ENCODE results near the gene ZBTB16. TPM values are rescaled to one million over a fixed set of nuclear protein-coding genes. Genes with fewer than 3 reads are reported as not detected.

The ZBTB16 gene
- total RNA-seq, 1 experiment from 2014 or later: 0.44 TPM

DNA sequence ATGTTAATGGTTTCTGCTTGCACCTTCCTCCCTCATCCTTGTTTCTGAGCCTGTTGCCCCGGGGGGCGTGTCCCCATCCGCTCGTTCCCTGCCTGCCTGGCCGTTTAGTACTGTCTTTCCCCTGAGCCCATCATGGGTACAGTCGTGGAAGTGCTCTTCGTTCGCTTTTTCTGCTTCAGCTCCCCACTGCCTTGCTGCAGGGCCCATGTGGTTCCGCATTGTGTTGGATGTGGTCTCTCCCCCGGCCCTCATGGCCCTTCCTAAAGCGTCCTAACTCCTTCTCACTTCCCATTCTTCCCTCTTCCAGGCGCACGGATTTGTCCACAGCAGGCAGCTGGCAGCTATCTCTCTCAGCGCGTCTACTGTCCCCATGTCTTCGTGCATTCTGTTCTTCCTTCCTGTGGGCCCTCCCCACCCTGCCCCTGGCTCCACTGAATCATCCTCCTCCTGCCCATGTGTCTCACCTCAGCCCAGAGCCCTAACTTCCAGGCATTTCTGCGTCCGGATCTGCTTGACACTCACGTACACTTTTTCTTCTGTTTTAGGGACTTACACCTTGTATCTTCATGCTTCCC is 98.1 kb downstream of the ZBTB16 start:
- TF ChIP-seq, protein P1, sequence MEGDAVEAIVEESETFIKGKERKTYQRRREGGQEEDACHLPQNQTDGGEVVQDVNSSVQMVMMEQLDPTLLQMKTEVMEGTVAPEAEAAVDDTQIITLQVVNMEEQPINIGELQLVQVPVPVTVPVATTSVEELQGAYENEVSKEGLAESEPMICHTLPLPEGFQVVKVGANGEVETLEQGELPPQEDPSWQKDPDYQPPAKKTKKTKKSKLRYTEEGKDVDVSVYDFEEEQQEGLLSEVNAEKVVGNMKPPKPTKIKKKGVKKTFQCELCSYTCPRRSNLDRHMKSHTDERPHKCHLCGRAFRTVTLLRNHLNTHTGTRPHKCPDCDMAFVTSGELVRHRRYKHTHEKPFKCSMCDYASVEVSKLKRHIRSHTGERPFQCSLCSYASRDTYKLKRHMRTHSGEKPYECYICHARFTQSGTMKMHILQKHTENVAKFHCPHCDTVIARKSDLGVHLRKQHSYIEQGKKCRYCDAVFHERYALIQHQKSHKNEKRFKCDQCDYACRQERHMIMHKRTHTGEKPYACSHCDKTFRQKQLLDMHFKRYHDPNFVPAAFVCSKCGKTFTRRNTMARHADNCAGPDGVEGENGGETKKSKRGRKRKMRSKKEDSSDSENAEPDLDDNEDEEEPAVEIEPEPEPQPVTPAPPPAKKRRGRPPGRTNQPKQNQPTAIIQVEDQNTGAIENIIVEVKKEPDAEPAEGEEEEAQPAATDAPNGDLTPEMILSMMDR (conservative IDR thresholded peaks at IDR 0.05): no peak
- TF ChIP-seq EZH2 (IDR thresholded peaks at IDR 0.05; ENCODE audit: low read depth): no peak
- Histone ChIP-seq H3F3A (ENCODE audit: insufficient read depth, low read depth) (no peaks in the 10 kb centered on the region), H4K20me1 (ENCODE audit: insufficient read depth) (peaks cover 11% of the 10 kb centered on the region), H3K4me2 (no peak overlapping the region), H3K4me3 (no peak overlapping the region), H3K27ac (no peak overlapping the region), H3K4me1 (replicated peaks; ENCODE audit: insufficient read depth) (0 out of 2 replicates have a peak, but pooled peaks cover 11% of the 10 kb centered on the region), H3K79me2 (ENCODE audit: low read depth) (no peaks in the 10 kb centered on the region), H3K36me3 (ENCODE audit: low read depth) (no peaks in the 10 kb centered on the region), H2AFZ (no peak overlapping the region), H3K9me2 (ENCODE audit: insufficient read depth) (no peaks in the 10 kb centered on the region), H3K27me3 (ENCODE audit: insufficient read depth, low read depth) (peaks cover 89% of the 10 kb centered on the region), H3K9me3 (ENCODE audit: insufficient read depth, low read depth) (no peaks in the 10 kb centered on the region)
- CTCF ChIA-PET: no interaction called here
- DNase-seq: no peak
- intact Hi-C loops (cut with micrococcal nuclease; ENCODE audit: unreplicated experiment): no loop called here
- POLR2A ChIA-PET (ENCODE audit: unreplicated experiment): no interaction called here
- no TSS peak for BruUV-seq (replicated peaks)

DNA sequence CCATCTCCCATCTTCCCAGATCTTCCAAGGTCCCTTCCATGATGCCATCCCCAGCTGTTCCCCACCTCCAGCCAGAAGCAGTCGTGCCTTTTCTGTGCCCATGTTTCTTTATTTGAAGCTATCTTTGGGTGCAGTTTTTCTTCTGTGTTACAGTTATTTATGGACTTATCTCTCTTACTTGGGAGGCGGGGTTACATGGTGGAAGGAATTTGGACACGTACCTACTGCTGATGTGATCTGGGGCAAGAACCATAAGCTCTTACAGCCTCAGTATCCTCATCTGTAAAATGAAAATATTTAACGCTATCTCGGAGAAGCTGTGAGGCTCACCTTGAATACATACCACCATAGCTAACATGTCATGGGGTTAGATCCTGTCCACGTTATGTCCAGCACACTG is 98.9 kb downstream of the ZBTB16 start:
- CTCF ChIA-PET: no interaction called here
- H3K27ac ChIP-seq: no peak overlapping the region

DNA sequence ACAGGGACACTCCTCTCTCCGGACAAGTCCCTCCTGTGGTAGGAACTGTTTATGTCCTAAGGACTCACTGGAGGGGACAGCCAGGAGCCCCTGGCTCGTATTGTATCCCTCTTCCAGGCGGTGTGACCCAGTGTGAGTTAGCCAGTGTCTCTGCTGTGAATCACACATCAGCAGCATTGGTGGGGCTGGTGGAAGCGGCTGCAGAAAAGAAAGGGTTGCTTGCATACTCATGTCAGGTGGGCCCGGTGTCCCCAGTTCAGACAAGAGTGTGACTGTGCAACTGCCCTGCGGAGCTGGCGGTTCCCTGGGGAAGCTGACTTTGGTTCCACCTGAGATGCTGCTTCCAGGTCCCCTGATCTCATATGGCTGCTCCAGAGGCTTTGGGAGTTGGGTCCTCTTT is 99.4 kb downstream of the ZBTB16 start:
- Histone ChIP-seq H3K27me3 (ENCODE audit: insufficient read depth, low read depth) (peaks cover 90% of the 10 kb centered on the region), H3K4me3 (no peak overlapping the region), H3K27ac (no peak overlapping the region), H3K4me2 (no peak overlapping the region), H3K9me3 (ENCODE audit: insufficient read depth, low read depth) (no peaks in the 10 kb centered on the region), H2AFZ (no peak overlapping the region), H3K4me1 (replicated peaks; ENCODE audit: insufficient read depth) (0 out of 2 replicates have a peak, but pooled peaks cover 15% of the 10 kb centered on the region), H3K9me2 (ENCODE audit: insufficient read depth) (no peaks in the 10 kb centered on the region), H3F3A (ENCODE audit: insufficient read depth, low read depth) (no peaks in the 10 kb centered on the region), H3K36me3 (ENCODE audit: low read depth) (no peaks in the 10 kb centered on the region), H3K79me2 (ENCODE audit: low read depth) (no peaks in the 10 kb centered on the region), H4K20me1 (ENCODE audit: insufficient read depth) (peaks cover 11% of the 10 kb centered on the region)
- intact Hi-C loops (cut with micrococcal nuclease; ENCODE audit: unreplicated experiment): no loop called here
- DNase-seq: no peak
- TF ChIP-seq, protein P1 (conservative IDR thresholded peaks at IDR 0.05): no peak
- TF ChIP-seq EZH2 (IDR thresholded peaks at IDR 0.05; ENCODE audit: low read depth): no peak
- no TSS peak for BruUV-seq (replicated peaks)
- CTCF ChIA-PET: no interaction called here
- POLR2A ChIA-PET (ENCODE audit: unreplicated experiment): no interaction called here

More for the DNA sequence above, 98.9 kb downstream of the ZBTB16 start:
- H3K9me3 ChIP-seq (ENCODE audit: insufficient read depth, low read depth): no peaks in the 10 kb centered on the region
- no peak for TF ChIP-seq EZH2 (IDR thresholded peaks at IDR 0.05; ENCODE audit: low read depth)
- TF ChIP-seq, protein P1 (conservative IDR thresholded peaks at IDR 0.05): no peak
- H3K4me1 ChIP-seq (replicated peaks; ENCODE audit: insufficient read depth): 0 out of 2 replicates have a peak, but pooled peaks cover 13% of the 10 kb centered on the region
- no TSS peak for BruUV-seq (replicated peaks)
- no peaks in the 10 kb centered on the region for H3F3A ChIP-seq (ENCODE audit: insufficient read depth, low read depth)
- no peak for DNase-seq
- no peaks in the 10 kb centered on the region for H3K79me2 ChIP-seq (ENCODE audit: low read depth)
- intact Hi-C loops (cut with micrococcal nuclease; ENCODE audit: unreplicated experiment): no loop called here
- no peak overlapping the region for H3K4me3 ChIP-seq
- H4K20me1 ChIP-seq (ENCODE audit: insufficient read depth): peaks cover 11% of the 10 kb centered on the region
- no peaks in the 10 kb centered on the region for H3K9me2 ChIP-seq (ENCODE audit: insufficient read depth)
- no peaks in the 10 kb centered on the region for H3K36me3 ChIP-seq (ENCODE audit: low read depth)
- peaks cover 90% of the 10 kb centered on the region for H3K27me3 ChIP-seq (ENCODE audit: insufficient read depth, low read depth)
- H2AFZ ChIP-seq: no peak overlapping the region
- H3K4me2 ChIP-seq: no peak overlapping the region
- POLR2A ChIA-PET (ENCODE audit: unreplicated experiment): no interaction called here
